ENCODE data around the gene CDH4. TPM values are rescaled to one million over a fixed set of nuclear protein-coding genes. Genes with fewer than 3 reads are reported as not detected.

Gene CDH4
- total RNA-seq, 1 donor from 2014 or later, result 2.9 TPM

DNA sequence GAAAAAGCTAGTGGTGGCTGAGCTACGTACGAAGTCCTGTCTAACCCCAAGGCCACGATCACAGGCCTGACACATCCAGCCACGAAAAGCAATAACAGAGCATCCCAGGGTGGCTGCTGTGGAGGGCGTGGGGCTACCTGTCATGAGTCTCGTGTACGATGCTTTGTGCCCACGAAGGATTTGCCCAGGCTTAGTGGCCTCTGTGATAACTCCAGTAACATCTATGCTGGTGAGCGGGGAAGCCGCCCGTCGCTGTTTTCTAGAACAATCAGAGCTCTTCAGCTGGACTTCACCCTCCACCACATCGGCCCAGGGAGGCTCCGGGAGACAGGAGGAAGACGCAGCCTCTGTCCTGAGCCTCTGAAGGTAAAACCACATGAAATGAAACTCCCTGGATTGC is 563.1 kb downstream of the CDH4 start:
- Histone ChIP-seq H2AFZ (replicated peaks) (no peak overlapping the region), H3K9me3 (ENCODE audit: low read depth) (no peaks in the 10 kb centered on the region), H3K4me1 (peaks cover 3% of the 10 kb centered on the region), H3K4me3 (no peak overlapping the region), H3K27me3 (no peaks in the 10 kb centered on the region), H3K9ac (no peak overlapping the region), H3K79me2 (ENCODE audit: low read depth) (no peaks in the 10 kb centered on the region), H3K4me2 (no peak overlapping the region), H4K20me1 (ENCODE audit: low read depth) (no peaks in the 10 kb centered on the region), H3K36me3 (no peaks in the 10 kb centered on the region), H3K27ac (no peak overlapping the region), H3F3A (ENCODE audit: low read depth) (no peaks in the 10 kb centered on the region)
- no peak for DNase-seq (ENCODE audit: low spot score)
- Mint-ChIP-seq H3K4me1 (peaks cover 20% of the 10 kb centered on the region), H3K4me3 (no peak overlapping the region), H3K27ac (no peak overlapping the region), H3K36me3 (no peaks in the 10 kb centered on the region), H3K9me3 (no peaks in the 10 kb centered on the region), H3K27me3 (ENCODE audit: insufficient read depth, low read depth) (peaks cover 4% of the 10 kb centered on the region)
- no peak for TF ChIP-seq EZH2 (IDR thresholded peaks at IDR 0.05)
- TF ChIP-seq, protein P1, sequence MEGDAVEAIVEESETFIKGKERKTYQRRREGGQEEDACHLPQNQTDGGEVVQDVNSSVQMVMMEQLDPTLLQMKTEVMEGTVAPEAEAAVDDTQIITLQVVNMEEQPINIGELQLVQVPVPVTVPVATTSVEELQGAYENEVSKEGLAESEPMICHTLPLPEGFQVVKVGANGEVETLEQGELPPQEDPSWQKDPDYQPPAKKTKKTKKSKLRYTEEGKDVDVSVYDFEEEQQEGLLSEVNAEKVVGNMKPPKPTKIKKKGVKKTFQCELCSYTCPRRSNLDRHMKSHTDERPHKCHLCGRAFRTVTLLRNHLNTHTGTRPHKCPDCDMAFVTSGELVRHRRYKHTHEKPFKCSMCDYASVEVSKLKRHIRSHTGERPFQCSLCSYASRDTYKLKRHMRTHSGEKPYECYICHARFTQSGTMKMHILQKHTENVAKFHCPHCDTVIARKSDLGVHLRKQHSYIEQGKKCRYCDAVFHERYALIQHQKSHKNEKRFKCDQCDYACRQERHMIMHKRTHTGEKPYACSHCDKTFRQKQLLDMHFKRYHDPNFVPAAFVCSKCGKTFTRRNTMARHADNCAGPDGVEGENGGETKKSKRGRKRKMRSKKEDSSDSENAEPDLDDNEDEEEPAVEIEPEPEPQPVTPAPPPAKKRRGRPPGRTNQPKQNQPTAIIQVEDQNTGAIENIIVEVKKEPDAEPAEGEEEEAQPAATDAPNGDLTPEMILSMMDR (IDR thresholded peaks at IDR 0.05), result no peak

DNA sequence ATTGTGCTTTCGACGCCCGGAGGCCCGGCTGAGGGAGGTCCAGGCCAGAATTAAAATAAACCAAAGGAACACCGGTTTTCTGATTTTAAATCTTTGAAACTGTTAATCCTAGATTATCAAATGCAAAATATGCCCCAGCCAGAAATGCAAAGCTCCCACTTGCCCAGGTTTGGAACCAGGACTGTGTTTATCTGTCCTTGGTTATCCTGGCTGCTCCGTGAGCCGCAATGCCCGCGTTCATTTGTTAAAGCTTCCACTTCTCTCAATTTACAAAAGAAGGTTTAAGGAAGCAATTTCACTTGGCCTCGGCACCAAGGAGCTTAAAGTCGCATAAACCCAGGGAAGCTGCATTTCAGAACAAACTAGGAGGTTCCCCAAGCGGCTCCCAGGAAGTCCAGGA is 563.6 kb downstream of the CDH4 start:
- no peaks in the 10 kb centered on the region for H3K9me3 ChIP-seq (ENCODE audit: low read depth)
- no peaks in the 10 kb centered on the region for H3K27me3 ChIP-seq
- no peaks in the 10 kb centered on the region for H4K20me1 ChIP-seq (ENCODE audit: low read depth)
- H3K27me3 Mint-ChIP-seq (ENCODE audit: insufficient read depth, low read depth), result peaks cover 4% of the 10 kb centered on the region
- H3K4me3 Mint-ChIP-seq, result no peak overlapping the region
- H3K79me2 ChIP-seq (ENCODE audit: low read depth), result no peaks in the 10 kb centered on the region
- no peak overlapping the region for H3K27ac ChIP-seq
- H3K36me3 Mint-ChIP-seq, result no peaks in the 10 kb centered on the region
- no peaks in the 10 kb centered on the region for H3K36me3 ChIP-seq
- no peak overlapping the region for H3K4me2 ChIP-seq
- H3K9ac ChIP-seq, result no peak overlapping the region
- no peak overlapping the region for H3K27ac Mint-ChIP-seq
- no peak for DNase-seq (ENCODE audit: low spot score)
- H2AFZ ChIP-seq (replicated peaks), result no peak overlapping the region
- TF ChIP-seq EZH2 (IDR thresholded peaks at IDR 0.05), result no peak
- TF ChIP-seq EZH2phosphoT487 (IDR thresholded peaks at IDR 0.05), result no peak
- TF ChIP-seq, protein P1 (IDR thresholded peaks at IDR 0.05), result no peak
- peaks cover 20% of the 10 kb centered on the region for H3K4me1 Mint-ChIP-seq
- no peak overlapping the region for H3K4me3 ChIP-seq
- no peaks in the 10 kb centered on the region for H3K9me3 Mint-ChIP-seq
- no peaks in the 10 kb centered on the region for H3F3A ChIP-seq (ENCODE audit: low read depth)
- H3K4me1 ChIP-seq, result peaks cover 3% of the 10 kb centered on the region

DNA sequence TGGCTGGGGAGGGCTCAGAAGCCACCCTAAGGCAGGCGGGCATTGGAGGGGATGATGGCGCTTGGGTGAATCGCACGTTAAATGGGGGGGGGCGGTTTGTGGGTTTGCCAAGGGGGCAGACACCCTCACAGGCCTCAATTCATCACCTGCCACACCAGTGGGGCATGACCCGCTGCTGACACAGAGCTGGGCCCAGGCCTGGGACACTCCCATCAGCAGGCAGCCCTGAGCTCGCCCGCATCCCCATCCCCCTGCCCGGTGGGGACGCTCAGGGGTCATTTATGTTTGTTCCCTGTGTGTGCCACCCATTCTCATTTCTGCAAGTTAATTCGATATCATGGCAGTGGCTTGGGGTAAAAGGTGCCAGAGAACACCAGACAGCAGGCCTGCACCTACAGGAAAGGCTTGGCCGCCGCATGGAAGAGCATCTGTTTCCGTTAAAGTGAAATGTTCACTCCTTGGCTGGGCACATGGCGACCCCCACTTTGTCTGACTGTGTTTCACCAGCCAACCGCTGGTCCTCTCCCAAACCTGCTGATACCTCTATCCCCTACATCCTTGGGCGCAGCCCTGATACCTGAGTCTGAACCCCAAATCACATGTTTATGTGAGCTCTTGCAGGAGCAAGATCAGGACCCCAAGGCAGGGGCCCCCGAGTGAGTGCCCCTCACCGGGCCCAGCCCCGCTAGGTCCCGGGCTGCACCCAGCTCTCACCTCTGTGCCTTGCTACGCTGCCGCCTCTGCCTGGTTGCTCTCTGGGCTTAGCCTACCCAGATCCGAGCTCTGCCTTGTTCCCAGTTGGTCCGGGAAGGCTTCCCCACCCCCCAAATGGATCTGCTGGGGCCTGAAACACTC is 564.8 kb downstream of the CDH4 start:
- peaks cover 4% of the 10 kb centered on the region for H3K27me3 Mint-ChIP-seq (ENCODE audit: insufficient read depth, low read depth)
- H2AFZ ChIP-seq (replicated peaks), result no peak overlapping the region
- no peaks in the 10 kb centered on the region for H3K36me3 Mint-ChIP-seq
- H3K4me1 ChIP-seq, result peaks cover 3% of the 10 kb centered on the region
- no peak overlapping the region for H3K4me3 ChIP-seq
- no peaks in the 10 kb centered on the region for H3K9me3 ChIP-seq (ENCODE audit: low read depth)
- TF ChIP-seq, protein P1 (IDR thresholded peaks at IDR 0.05), result no peak
- TF ChIP-seq EZH2phosphoT487 (IDR thresholded peaks at IDR 0.05) (no peak), EZH2 (IDR thresholded peaks at IDR 0.05) (no peak)
- H3F3A ChIP-seq (ENCODE audit: low read depth), result no peaks in the 10 kb centered on the region
- H3K4me1 Mint-ChIP-seq, result peaks cover 15% of the 10 kb centered on the region
- H4K20me1 ChIP-seq (ENCODE audit: low read depth), result no peaks in the 10 kb centered on the region
- no peaks in the 10 kb centered on the region for H3K36me3 ChIP-seq
- no peaks in the 10 kb centered on the region for H3K27me3 ChIP-seq
- H3K27ac ChIP-seq, result no peak overlapping the region
- no peak overlapping the region for H3K9ac ChIP-seq
- H3K9me3 Mint-ChIP-seq, result no peaks in the 10 kb centered on the region
- DNase-seq (ENCODE audit: low spot score), result no peak
- H3K4me2 ChIP-seq, result no peak overlapping the region
- H3K79me2 ChIP-seq (ENCODE audit: low read depth), result no peaks in the 10 kb centered on the region
- H3K4me3 Mint-ChIP-seq, result no peak overlapping the region
- H3K27ac Mint-ChIP-seq, result no peak overlapping the region

All from neural progenitor cell (in vitro differentiated cells).